ENCODE results near the gene HNRNPH1.
"Not testable (repeated sequence)": the region's sequence is repeated elsewhere in the genome, so short reads cannot be mapped to it uniquely, and the experiment has no call there.

Gene HNRNPH1

GRCh38 chr5:179639296-179639695, 15.8 kb upstream of the HNRNPH1 start:
- H4K20me1 ChIP-seq, H3K9ac ChIP-seq, H3K27me3 ChIP-seq, H3K36me3 ChIP-seq, H3K4me3 ChIP-seq, H3K4me2 ChIP-seq, H3K9me3 ChIP-seq, H3K27ac ChIP-seq: not testable (repeated sequence)
- H3K4me1 ChIP-seq = peaks cover 17% of the 10 kb centered on the region

GRCh38 chr5:179634370-179635172, 11.1 kb upstream of the HNRNPH1 start:
- H3K27ac ChIP-seq, H3K27me3 ChIP-seq, H3K4me2 ChIP-seq, H4K20me1 ChIP-seq, H3K4me3 ChIP-seq, H3K9ac ChIP-seq: not testable (repeated sequence)
- Histone ChIP-seq H3K4me1 (peaks cover 18% of the 10 kb centered on the region), H3K9me3 (peaks cover 13% of the 10 kb centered on the region), H3K36me3 (peaks cover 19% of the 10 kb centered on the region)

- H3K4me2 ChIP-seq = peak overlapping the region; percentile 75
- H3K36me3 ChIP-seq = peaks cover 23% of the 10 kb centered on the region
- H3K4me1 ChIP-seq = peaks cover 18% of the 10 kb centered on the region
- 0 out of 2 replicates have a peak overlapping the region, but pooled peaks have one; percentile 1 for H3K27ac ChIP-seq
- peak overlapping the region; percentile 66 for H3K4me3 ChIP-seq
- H3K27me3 ChIP-seq, H4K20me1 ChIP-seq: not testable (repeated sequence)
- H3K9me3 ChIP-seq = peaks cover 13% of the 10 kb centered on the region
- H3K9ac ChIP-seq = peak overlapping the region; percentile 52; the same call in 1 of the 2 replicates
Observed at GRCh38 chr5:179633501-179634369, 10.3 kb upstream of the HNRNPH1 start.

- no peak for TF ChIP-seq Cebpa-rat (IDR thresholded peaks at IDR 0.05)
- Histone ChIP-seq H3K9ac (peak overlapping the region; percentile 97), H3K4me3 (peak overlapping the region; percentile 95; the same call in 1 of the 2 replicates), H3K36me3 (peaks cover 39% of the 10 kb centered on the region), H3K9me3 (no peaks in the 10 kb centered on the region), H4K20me1 (peaks cover 34% of the 10 kb centered on the region), H3K27me3 (no peaks in the 10 kb centered on the region), H3K27ac (peak overlapping the region; percentile 100), H3K4me2 (peak overlapping the region; percentile 96), H3K4me1 (peaks cover 35% of the 10 kb centered on the region)
Observed at GRCh38 chr5:179624841-179625271, 1.4 kb upstream of the HNRNPH1 start.

- TF ChIP-seq Cebpa-rat (IDR thresholded peaks at IDR 0.05) = no peak
- peak overlapping the region; percentile 97 for H3K9ac ChIP-seq
- peak overlapping the region; percentile 100 for H3K27ac ChIP-seq
- peaks cover 42% of the 10 kb centered on the region for H4K20me1 ChIP-seq
- peaks cover 39% of the 10 kb centered on the region for H3K36me3 ChIP-seq
- H3K4me3 ChIP-seq = peak overlapping the region; percentile 95
- H3K4me1 ChIP-seq = peaks cover 42% of the 10 kb centered on the region
- H3K27me3 ChIP-seq = no peaks in the 10 kb centered on the region
- peak overlapping the region; percentile 96 for H3K4me2 ChIP-seq
- H3K9me3 ChIP-seq = no peaks in the 10 kb centered on the region
Observed at GRCh38 chr5:179623906-179624741, 653 bp upstream of the HNRNPH1 start.

- Histone ChIP-seq H3K4me1 (peaks cover 63% of the 10 kb centered on the region), H3K4me3 (peak overlapping the region; percentile 95), H3K27ac (peak overlapping the region; percentile 77; the same call in 1 of the 2 replicates), H3K36me3 (peaks cover 58% of the 10 kb centered on the region), H4K20me1 (peaks cover 66% of the 10 kb centered on the region), H3K4me2 (peak overlapping the region; percentile 88), H3K9me3 (no peaks in the 10 kb centered on the region), H3K9ac (peak overlapping the region; percentile 100), H3K27me3 (no peaks in the 10 kb centered on the region)
- TF ChIP-seq Cebpa-rat (IDR thresholded peaks at IDR 0.05) = no peak
Observed at GRCh38 chr5:179621551-179622214, 1.8 kb downstream of the HNRNPH1 start.

- H3K4me2 ChIP-seq = peak overlapping the region; percentile 88
- no peak for TF ChIP-seq Cebpa-rat (IDR thresholded peaks at IDR 0.05)
- no peaks in the 10 kb centered on the region for H3K27me3 ChIP-seq
- H3K4me1 ChIP-seq = peaks cover 63% of the 10 kb centered on the region
- H3K36me3 ChIP-seq = peaks cover 66% of the 10 kb centered on the region
- H4K20me1 ChIP-seq = peaks cover 75% of the 10 kb centered on the region
- no peak overlapping the region for H3K27ac ChIP-seq
- peak overlapping the region; percentile 95 for H3K4me3 ChIP-seq
- H3K9me3 ChIP-seq = no peaks in the 10 kb centered on the region
- peak overlapping the region; percentile 100 for H3K9ac ChIP-seq
Observed at GRCh38 chr5:179620703-179621350, 2.6 kb downstream of the HNRNPH1 start.

GRCh38 chr5:179620293-179620692, 3.2 kb downstream of the HNRNPH1 start:
- Histone ChIP-seq H3K36me3 (peaks cover 72% of the 10 kb centered on the region), H3K9ac (peak overlapping the region; percentile 100), H3K4me2 (peak overlapping the region; percentile 88), H3K9me3 (no peaks in the 10 kb centered on the region), H3K27me3 (no peaks in the 10 kb centered on the region), H3K4me1 (peaks cover 62% of the 10 kb centered on the region), H3K4me3 (peak overlapping the region; percentile 95), H3K27ac (no peak overlapping the region), H4K20me1 (peaks cover 80% of the 10 kb centered on the region)
- no peak for TF ChIP-seq Cebpa-rat (IDR thresholded peaks at IDR 0.05)
